Measurements from ENCODE around the gene ENDOD1.

GRCh38 chr11:95138448-95138847 lies 48.8 kb downstream of the ENDOD1 start:
- TF ChIP-seq CTCF (IDR thresholded peaks at IDR 0.05) = no peak
- no peak for TF ChIP-seq POLR2A (IDR thresholded peaks at IDR 0.05)
- TF ChIP-seq EP300 (IDR thresholded peaks at IDR 0.05) = no peak
- TF ChIP-seq POLR2AphosphoS5 (IDR thresholded peaks at IDR 0.05) = no peak

Data from sigmoid colon (tissue), 4 donors.